Measurements from ENCODE around the gene FAIM2.
"Not testable (repeated sequence)": the region's sequence is repeated elsewhere in the genome, so short reads cannot be mapped to it uniquely, and the experiment has no call there.

The FAIM2 gene

DNA sequence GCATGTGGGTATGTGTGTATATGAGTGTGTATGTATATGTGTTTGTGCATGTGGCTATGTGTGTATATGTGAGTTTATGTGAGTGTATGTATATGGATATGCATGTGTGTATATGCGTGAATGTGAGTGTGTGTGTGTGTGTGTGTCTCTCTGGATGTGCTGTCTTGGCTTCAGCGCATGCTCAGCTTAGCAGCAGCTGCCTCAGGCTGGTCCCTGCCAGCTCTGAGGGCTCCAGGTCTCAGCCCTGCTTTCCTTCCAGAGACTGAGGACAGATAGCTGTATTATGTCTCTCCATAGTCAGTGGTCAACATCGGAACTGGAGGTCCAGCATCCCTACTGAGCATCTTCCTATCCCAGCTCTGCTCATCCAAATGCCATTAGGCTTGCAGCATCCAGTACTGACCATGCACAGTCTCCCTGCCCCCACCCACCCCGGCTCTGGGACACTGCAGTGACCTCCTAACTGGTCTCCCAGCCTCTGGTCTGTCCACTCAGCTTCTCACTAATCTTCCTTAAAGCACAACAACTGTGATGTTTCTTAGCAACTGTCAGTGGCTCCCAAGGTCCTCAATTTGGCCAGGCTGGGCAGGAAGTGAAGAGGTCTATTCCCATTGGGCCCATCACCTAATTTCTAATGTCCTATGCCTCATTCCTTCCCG is 22.8 kb downstream of the FAIM2 start:
- DNase-seq: no peak
- Histone ChIP-seq H3K36me3 (ENCODE audit: control insufficient read depth, insufficient read depth, low read length) (no peaks in the 10 kb centered on the region), H3K4me1 (ENCODE audit: control insufficient read depth, insufficient read depth, low read length, poor library complexity, severe bottlenecking) (no peaks in the 10 kb centered on the region), H3K27me3 (replicated peaks; ENCODE audit: control insufficient read depth, insufficient read depth, low read length, poor library complexity, severe bottlenecking) (no peaks in the 10 kb centered on the region), H3K27ac (ENCODE audit: insufficient read depth, low read length, poor library complexity, severe bottlenecking) (no peak overlapping the region), H3K4me3 (ENCODE audit: insufficient read depth, low read depth, low read length, poor library complexity, severe bottlenecking) (no peak overlapping the region), H3K9me3 (ENCODE audit: control insufficient read depth, low read length) (no peaks in the 10 kb centered on the region)

DNA sequence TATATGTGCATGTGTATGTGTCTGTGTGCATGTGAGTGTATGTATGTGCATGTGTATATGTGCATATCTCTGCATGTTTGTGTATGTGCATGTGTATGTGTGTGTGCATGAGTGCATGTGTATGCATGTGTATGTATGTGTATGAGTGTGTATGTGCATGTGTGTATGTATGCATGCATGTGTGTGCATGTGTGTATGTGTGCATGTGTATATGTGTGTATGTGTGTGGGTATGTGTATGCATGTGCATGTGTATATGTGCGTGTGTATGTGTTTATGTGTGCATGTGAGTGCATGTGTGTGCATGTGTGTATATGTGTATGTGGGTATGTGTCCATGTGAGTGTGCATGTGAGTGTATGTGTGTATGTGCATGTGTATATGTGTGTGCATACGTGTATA is 24.6 kb downstream of the FAIM2 start:
- not testable (repeated sequence) for DNase-seq; H3K27me3 ChIP-seq (replicated peaks; ENCODE audit: control insufficient read depth, insufficient read depth, low read length, poor library complexity, severe bottlenecking); H3K27ac ChIP-seq (ENCODE audit: insufficient read depth, low read length, poor library complexity, severe bottlenecking); H3K4me3 ChIP-seq (ENCODE audit: insufficient read depth, low read depth, low read length, poor library complexity, severe bottlenecking); H3K9me3 ChIP-seq (ENCODE audit: control insufficient read depth, low read length); H3K36me3 ChIP-seq (ENCODE audit: control insufficient read depth, insufficient read depth, low read length); H3K4me1 ChIP-seq (ENCODE audit: control insufficient read depth, insufficient read depth, low read length, poor library complexity, severe bottlenecking)

DNA sequence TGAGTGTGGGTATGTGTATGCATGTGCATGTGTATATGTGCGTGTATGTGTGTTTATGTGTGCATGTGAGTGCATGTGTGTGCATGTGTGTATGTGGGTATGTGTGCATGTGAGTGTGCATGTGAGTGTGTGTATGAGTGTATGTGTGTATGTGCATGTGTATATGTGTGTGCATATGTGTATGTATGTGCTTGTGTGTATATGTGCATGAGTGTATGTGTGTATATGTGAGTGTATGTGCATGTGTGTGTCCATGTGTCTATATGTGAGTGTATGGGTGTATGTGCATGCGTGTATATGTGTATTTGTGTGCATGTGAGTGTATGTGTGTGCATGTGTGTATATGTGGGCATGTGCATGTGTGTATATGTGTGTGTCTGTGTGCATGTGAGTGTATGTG is 25.7 kb downstream of the FAIM2 start:
- H3K36me3 ChIP-seq (ENCODE audit: control insufficient read depth, insufficient read depth, low read length): no peaks in the 10 kb centered on the region
- no peak overlapping the region for H3K27ac ChIP-seq (ENCODE audit: insufficient read depth, low read length, poor library complexity, severe bottlenecking)
- DNase-seq: no peak
- no peaks in the 10 kb centered on the region for H3K4me1 ChIP-seq (ENCODE audit: control insufficient read depth, insufficient read depth, low read length, poor library complexity, severe bottlenecking)
- no peaks in the 10 kb centered on the region for H3K9me3 ChIP-seq (ENCODE audit: control insufficient read depth, low read length)
- H3K4me3 ChIP-seq (ENCODE audit: insufficient read depth, low read depth, low read length, poor library complexity, severe bottlenecking): no peak overlapping the region
- H3K27me3 ChIP-seq (replicated peaks; ENCODE audit: control insufficient read depth, insufficient read depth, low read length, poor library complexity, severe bottlenecking): no peaks in the 10 kb centered on the region

DNA sequence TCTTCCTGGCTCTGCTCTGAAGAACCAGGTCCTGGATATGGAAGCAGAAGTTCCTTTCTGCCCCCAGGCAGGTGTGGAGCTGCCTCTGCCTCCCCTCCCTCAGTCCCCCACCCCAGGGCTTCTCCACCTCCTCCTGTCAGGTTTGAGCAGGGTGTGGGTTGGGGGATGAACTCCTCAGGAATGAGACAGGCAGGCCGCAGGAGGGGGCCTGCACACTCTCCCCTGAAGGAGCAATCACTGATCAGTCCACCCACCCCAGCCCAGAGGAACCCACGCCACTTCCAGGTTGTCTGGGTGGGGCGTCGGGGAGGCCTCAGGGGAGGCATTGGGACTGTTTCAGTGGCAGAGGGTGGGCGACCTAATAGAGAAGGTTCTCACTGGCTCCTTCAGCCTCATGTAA is 26.6 kb downstream of the FAIM2 start:
- DNase-seq: no peak
- no peak overlapping the region for H3K4me3 ChIP-seq (ENCODE audit: insufficient read depth, low read depth, low read length, poor library complexity, severe bottlenecking)
- no peak overlapping the region for H3K27ac ChIP-seq (ENCODE audit: insufficient read depth, low read length, poor library complexity, severe bottlenecking)
- no peaks in the 10 kb centered on the region for H3K36me3 ChIP-seq (ENCODE audit: control insufficient read depth, insufficient read depth, low read length)
- H3K27me3 ChIP-seq (replicated peaks; ENCODE audit: control insufficient read depth, insufficient read depth, low read length, poor library complexity, severe bottlenecking): no peaks in the 10 kb centered on the region
- H3K4me1 ChIP-seq (ENCODE audit: control insufficient read depth, insufficient read depth, low read length, poor library complexity, severe bottlenecking): no peaks in the 10 kb centered on the region
- H3K9me3 ChIP-seq (ENCODE audit: control insufficient read depth, low read length): no peaks in the 10 kb centered on the region

DNA sequence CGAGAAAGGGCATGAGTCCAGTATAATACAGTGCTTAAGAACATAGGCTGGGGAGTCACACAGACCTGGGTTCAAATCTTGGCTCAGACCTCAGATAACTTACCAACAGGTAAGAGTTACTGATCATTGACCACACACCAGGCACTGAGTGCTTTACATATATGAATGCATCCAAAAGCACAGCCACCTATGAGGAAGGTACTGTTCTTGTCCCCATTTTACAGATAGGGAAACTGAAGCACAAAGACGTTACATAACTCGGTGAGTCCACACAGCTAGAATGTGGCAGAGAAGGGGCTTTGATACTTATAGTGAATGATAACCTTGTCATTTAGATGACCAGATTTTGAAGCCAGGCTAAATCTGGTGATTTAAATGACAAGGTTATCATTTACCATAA is 27.6 kb downstream of the FAIM2 start:
- DNase-seq: no peak
- no peak overlapping the region for H3K4me3 ChIP-seq (ENCODE audit: insufficient read depth, low read depth, low read length, poor library complexity, severe bottlenecking)
- H3K4me1 ChIP-seq (ENCODE audit: control insufficient read depth, insufficient read depth, low read length, poor library complexity, severe bottlenecking): no peaks in the 10 kb centered on the region
- no peaks in the 10 kb centered on the region for H3K9me3 ChIP-seq (ENCODE audit: control insufficient read depth, low read length)
- no peaks in the 10 kb centered on the region for H3K36me3 ChIP-seq (ENCODE audit: control insufficient read depth, insufficient read depth, low read length)
- H3K27me3 ChIP-seq (replicated peaks; ENCODE audit: control insufficient read depth, insufficient read depth, low read length, poor library complexity, severe bottlenecking): no peaks in the 10 kb centered on the region
- H3K27ac ChIP-seq (ENCODE audit: insufficient read depth, low read length, poor library complexity, severe bottlenecking): no peak overlapping the region

DNA sequence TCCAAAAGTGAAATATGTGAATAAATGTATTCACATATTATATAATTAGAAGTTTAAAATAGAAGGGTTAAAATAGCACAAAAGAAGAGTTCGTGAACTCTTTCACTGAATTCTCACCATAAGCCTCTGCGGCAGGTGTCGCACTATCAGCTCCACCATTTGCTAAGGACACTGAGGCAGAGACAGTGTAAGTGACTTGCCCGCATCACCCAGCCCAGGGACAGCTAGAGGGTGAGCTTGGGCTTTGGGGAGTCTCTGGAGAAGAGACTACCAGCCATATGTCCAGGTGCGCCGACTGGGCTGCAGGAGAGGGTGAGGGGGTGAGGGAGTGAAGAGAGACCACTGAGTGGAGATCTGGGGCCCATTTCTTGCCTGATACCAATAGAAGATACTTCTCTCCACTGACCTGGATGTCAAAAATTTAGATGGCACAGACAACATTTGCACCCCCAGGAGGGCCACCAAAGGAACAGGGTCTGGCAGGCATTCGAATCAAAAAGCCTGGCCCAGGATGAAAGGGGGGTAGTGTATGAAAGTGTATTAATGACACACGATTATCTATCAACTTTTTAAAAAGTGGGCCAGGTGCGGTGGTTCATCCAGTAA is 28.5 kb downstream of the FAIM2 start:
- Histone ChIP-seq H3K4me1 (ENCODE audit: control insufficient read depth, insufficient read depth, low read length, poor library complexity, severe bottlenecking) (no peaks in the 10 kb centered on the region), H3K36me3 (ENCODE audit: control insufficient read depth, insufficient read depth, low read length) (no peaks in the 10 kb centered on the region), H3K9me3 (ENCODE audit: control insufficient read depth, low read length) (no peaks in the 10 kb centered on the region), H3K4me3 (ENCODE audit: insufficient read depth, low read depth, low read length, poor library complexity, severe bottlenecking) (no peak overlapping the region), H3K27me3 (replicated peaks; ENCODE audit: control insufficient read depth, insufficient read depth, low read length, poor library complexity, severe bottlenecking) (no peaks in the 10 kb centered on the region), H3K27ac (ENCODE audit: insufficient read depth, low read length, poor library complexity, severe bottlenecking) (no peak overlapping the region)
- no peak for DNase-seq

DNA sequence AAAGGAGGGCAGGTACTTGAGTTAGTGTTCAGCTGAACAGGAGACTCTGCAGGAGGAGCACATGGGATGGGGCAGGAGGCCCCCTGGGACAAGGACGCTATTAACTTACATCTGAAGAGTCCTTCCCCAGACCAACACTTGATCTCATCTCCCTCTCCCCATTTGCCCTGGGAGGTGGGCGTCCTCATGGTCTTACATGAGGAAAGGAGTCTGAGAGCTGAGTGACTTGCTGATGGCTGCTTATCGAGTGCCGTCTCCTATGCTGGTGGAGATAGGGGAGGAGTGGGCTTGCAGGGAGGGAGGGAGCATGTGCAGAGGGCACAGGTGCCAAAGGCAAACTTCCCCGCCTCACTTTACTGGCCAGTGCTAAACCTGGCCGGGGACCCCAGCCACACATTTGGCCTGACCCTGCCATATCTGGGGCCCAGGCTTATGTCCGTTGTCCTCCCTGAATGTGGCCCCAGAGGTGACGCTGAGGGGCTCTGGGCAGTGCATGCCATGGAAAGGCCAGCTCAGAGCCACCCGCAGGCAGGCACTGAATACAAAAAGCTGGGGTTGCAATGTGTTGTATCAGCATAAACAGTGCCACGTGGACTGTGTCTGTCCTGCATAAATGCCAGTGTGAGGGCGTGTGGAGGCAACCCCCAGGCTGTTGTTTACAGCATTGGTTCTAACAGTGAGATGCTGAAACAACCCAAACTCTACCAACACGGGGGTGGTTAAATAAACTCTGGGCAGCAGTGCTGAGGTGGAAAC is 29.4 kb downstream of the FAIM2 start:
- no peaks in the 10 kb centered on the region for H3K9me3 ChIP-seq (ENCODE audit: control insufficient read depth, low read length)
- DNase-seq: no peak

DNA sequence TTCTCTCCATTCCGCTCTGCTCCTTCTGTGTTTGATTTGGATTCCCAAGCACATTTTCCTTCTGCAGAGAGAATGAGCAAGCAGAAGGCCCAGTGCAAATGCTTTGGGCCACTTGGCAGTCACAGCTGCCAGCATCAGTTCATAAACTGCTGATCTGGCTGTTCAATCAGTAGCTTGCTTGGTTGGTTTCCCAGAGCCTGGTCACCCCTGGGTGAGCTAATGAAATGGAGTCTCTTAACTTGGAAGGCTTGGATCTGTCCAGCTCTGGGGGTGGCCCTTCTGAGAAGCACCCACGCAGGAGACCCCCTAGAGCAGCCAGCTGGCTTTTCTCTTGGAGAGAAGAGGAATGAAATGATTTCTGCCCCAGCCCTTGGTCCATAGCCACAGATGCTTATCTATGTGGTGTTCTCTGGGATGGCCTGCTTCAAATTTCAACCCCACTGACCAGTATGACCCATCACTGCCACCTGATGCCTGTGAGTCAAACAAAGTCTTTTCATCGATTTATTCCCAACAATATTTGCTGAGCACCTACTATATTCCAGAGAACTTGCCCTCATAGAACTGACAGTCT is 30.3 kb downstream of the FAIM2 start:
- H3K9me3 ChIP-seq (ENCODE audit: control insufficient read depth, low read length): no peaks in the 10 kb centered on the region
- no peak overlapping the region for H3K4me3 ChIP-seq (ENCODE audit: insufficient read depth, low read depth, low read length, poor library complexity, severe bottlenecking)
- H3K27ac ChIP-seq (ENCODE audit: insufficient read depth, low read length, poor library complexity, severe bottlenecking): no peak overlapping the region
- no peaks in the 10 kb centered on the region for H3K27me3 ChIP-seq (replicated peaks; ENCODE audit: control insufficient read depth, insufficient read depth, low read length, poor library complexity, severe bottlenecking)
- no peak for DNase-seq
- no peaks in the 10 kb centered on the region for H3K36me3 ChIP-seq (ENCODE audit: control insufficient read depth, insufficient read depth, low read length)
- no peaks in the 10 kb centered on the region for H3K4me1 ChIP-seq (ENCODE audit: control insufficient read depth, insufficient read depth, low read length, poor library complexity, severe bottlenecking)

More for the DNA sequence above, 29.4 kb downstream of the FAIM2 start:
- no peaks in the 10 kb centered on the region for H3K27me3 ChIP-seq (replicated peaks; ENCODE audit: control insufficient read depth, insufficient read depth, low read length, poor library complexity, severe bottlenecking)
- H3K4me3 ChIP-seq (ENCODE audit: insufficient read depth, low read depth, low read length, poor library complexity, severe bottlenecking): no peak overlapping the region
- no peak overlapping the region for H3K27ac ChIP-seq (ENCODE audit: insufficient read depth, low read length, poor library complexity, severe bottlenecking)
- no peaks in the 10 kb centered on the region for H3K36me3 ChIP-seq (ENCODE audit: control insufficient read depth, insufficient read depth, low read length)
- no peaks in the 10 kb centered on the region for H3K4me1 ChIP-seq (ENCODE audit: control insufficient read depth, insufficient read depth, low read length, poor library complexity, severe bottlenecking)

DNA sequence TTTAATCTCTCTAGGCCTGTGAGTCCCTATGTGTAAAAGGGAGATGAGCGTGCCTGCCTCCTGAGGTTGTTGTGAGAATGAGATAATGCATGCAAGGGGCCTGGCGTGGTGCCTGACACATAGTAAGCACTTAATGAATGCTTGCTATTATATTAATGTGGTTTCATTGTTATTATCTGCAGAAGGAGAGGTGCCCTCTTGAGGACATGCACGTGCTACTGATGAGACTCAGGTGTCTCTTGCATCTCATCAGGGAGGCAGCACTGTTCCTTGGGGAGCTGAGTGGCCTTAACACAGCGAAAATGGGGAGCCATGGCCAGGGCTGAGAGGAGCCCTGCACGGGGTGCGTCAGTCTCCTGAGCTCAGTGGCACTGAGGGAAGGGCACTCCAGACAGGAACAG is 30.9 kb downstream of the FAIM2 start:
- Histone ChIP-seq H3K4me3 (ENCODE audit: insufficient read depth, low read depth, low read length, poor library complexity, severe bottlenecking) (no peak overlapping the region), H3K9me3 (ENCODE audit: control insufficient read depth, low read length) (no peaks in the 10 kb centered on the region), H3K27ac (ENCODE audit: insufficient read depth, low read length, poor library complexity, severe bottlenecking) (no peak overlapping the region), H3K27me3 (replicated peaks; ENCODE audit: control insufficient read depth, insufficient read depth, low read length, poor library complexity, severe bottlenecking) (no peaks in the 10 kb centered on the region), H3K4me1 (ENCODE audit: control insufficient read depth, insufficient read depth, low read length, poor library complexity, severe bottlenecking) (no peaks in the 10 kb centered on the region), H3K36me3 (ENCODE audit: control insufficient read depth, insufficient read depth, low read length) (no peaks in the 10 kb centered on the region)
- DNase-seq: no peak

DNA sequence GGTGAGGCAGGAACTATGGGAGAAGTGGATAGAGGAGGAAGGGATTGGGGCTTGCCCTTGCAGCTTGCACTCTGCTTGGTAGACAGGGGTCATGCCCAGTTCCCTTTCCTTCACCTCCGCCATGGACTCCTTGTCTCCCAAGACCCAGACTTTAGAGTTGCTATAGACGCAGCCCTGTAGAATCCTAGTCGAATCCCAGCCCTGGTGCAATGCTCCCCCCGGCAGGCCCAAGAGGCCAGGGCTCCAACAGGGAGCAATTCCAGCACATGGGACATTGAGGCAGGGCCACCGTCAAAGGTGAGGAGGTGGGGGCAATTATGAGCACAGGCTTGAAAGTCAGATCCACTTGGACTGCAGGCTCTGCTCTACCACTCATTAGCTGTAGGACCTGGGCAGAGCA is 31.3 kb downstream of the FAIM2 start:
- H3K4me3 ChIP-seq (ENCODE audit: insufficient read depth, low read depth, low read length, poor library complexity, severe bottlenecking): no peak overlapping the region
- no peaks in the 10 kb centered on the region for H3K36me3 ChIP-seq (ENCODE audit: control insufficient read depth, insufficient read depth, low read length)
- no peak for DNase-seq
- H3K27me3 ChIP-seq (replicated peaks; ENCODE audit: control insufficient read depth, insufficient read depth, low read length, poor library complexity, severe bottlenecking): no peaks in the 10 kb centered on the region
- no peaks in the 10 kb centered on the region for H3K9me3 ChIP-seq (ENCODE audit: control insufficient read depth, low read length)
- no peaks in the 10 kb centered on the region for H3K4me1 ChIP-seq (ENCODE audit: control insufficient read depth, insufficient read depth, low read length, poor library complexity, severe bottlenecking)
- H3K27ac ChIP-seq (ENCODE audit: insufficient read depth, low read length, poor library complexity, severe bottlenecking): no peak overlapping the region

All from effector memory CD4-positive, alpha-beta T cell (primary cell).